Astrocyte of the cerebellum (primary cell): Measurements from ENCODE around the gene RSPO4.
"Not testable (repeated sequence)": the region's sequence is repeated elsewhere in the genome, so short reads cannot be mapped to it uniquely, and the experiment has no call there.

Source experiments
- DNase-seq: peaks from one replicate; pipeline ENCODE4 v3.0.0-alpha.2; 2011; ENCODE audit warnings: low read depth
- H3K4me3 ChIP-seq: 2 replicates; pipeline ENCODE4 v1.5.1; 2011; ENCODE audit warnings: mild to moderate bottlenecking, low read depth, low read length, moderate library complexity
- in situ Hi-C: cut with HindIII; loops from 2 replicates; pipeline ENCODE4 v1.10.0; 2017; ENCODE audit warnings: low sequenced_read_pairs
- TF ChIP-seq, protein P1 (sequence below): IDR thresholded peaks from 2 replicates; pipeline ENCODE4 v1.5.1; 2012; ENCODE audit warnings: low read length, low read depth, moderate library complexity, mild to moderate bottlenecking; ENCODE audit errors: missing control alignments

The RSPO4 gene

DNA sequence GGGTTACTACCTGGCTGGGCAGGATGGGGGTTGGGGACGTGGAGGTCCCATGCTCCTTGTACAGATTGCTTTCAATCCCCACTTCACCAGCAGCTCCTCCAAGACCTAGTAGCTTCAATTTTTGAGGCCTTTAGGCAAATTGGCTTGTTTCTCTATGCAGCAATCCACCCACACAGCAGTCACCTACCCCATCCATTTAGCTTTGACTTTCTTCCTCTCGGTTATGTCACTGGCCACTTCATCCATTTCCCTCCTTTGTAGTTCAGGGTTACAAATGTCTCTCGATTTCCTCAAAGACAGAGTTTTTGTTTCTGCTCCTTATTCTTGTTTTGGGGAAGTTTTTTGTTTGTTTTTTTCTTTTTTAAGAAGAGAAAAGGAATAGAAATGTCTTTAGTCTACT, 33.4 kb upstream of the RSPO4 start:
- no peak overlapping the region for H3K4me3 ChIP-seq
- DNase-seq, result no peak
- TF ChIP-seq, protein P1, sequence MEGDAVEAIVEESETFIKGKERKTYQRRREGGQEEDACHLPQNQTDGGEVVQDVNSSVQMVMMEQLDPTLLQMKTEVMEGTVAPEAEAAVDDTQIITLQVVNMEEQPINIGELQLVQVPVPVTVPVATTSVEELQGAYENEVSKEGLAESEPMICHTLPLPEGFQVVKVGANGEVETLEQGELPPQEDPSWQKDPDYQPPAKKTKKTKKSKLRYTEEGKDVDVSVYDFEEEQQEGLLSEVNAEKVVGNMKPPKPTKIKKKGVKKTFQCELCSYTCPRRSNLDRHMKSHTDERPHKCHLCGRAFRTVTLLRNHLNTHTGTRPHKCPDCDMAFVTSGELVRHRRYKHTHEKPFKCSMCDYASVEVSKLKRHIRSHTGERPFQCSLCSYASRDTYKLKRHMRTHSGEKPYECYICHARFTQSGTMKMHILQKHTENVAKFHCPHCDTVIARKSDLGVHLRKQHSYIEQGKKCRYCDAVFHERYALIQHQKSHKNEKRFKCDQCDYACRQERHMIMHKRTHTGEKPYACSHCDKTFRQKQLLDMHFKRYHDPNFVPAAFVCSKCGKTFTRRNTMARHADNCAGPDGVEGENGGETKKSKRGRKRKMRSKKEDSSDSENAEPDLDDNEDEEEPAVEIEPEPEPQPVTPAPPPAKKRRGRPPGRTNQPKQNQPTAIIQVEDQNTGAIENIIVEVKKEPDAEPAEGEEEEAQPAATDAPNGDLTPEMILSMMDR, result no peak
- in situ Hi-C loops, result no loop called here

DNA sequence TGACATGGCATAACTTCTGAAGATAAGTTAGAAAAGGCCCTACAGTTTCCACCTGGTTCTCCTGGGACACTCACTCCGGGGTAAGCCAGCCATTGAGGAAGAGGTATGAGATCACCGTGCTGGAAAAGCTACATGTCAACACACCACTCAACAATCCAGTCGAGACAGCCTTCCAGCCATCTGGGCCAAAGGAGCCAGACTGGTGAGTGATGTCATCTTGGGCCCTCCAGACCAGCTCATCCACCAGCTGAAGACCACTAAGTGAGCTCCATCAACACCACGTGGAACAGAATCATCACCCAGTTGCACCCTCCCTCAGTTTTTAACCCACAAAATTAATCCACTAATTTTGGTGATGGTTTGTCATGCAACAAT, 32.3 kb upstream of the RSPO4 start:
- in situ Hi-C loops, result no loop called here
- H3K4me3 ChIP-seq, result no peak overlapping the region
- DNase-seq, result no peak
- TF ChIP-seq, protein P1, result no peak

DNA sequence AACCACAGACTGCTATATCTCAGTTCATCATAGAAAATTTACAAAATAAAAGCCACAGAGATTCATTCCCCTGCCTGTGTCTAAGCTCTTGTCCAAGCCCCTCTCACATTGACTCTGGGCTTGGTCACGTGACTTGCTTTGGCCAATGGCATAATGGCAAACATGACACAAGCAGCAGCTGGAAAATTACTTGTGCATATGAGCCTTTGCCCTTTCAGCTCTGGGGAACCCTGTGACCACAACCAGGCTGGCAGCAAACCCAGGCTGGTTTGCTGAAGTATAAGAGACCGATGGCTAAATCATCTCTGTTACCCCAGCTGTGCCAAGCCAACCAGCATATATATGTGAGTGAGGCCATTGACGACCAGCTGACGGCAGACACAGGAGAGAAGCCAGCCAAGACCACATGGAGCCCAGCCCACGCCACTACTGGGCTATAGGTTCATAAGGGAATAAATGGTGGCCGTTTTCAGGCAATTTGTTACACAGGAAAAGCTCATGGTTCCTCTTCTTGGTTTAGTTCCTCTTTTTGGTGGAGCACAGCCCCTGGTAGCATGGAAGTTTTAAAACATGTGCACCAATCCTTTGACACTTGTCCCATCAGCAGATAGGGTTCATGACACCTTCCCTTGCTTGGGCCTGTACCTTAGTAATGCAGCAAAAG, 31.8 kb upstream of the RSPO4 start:
- TF ChIP-seq, protein P1, result no peak
- DNase-seq, result no peak
- H3K4me3 ChIP-seq, result no peak overlapping the region
- in situ Hi-C loops, result no loop called here

DNA sequence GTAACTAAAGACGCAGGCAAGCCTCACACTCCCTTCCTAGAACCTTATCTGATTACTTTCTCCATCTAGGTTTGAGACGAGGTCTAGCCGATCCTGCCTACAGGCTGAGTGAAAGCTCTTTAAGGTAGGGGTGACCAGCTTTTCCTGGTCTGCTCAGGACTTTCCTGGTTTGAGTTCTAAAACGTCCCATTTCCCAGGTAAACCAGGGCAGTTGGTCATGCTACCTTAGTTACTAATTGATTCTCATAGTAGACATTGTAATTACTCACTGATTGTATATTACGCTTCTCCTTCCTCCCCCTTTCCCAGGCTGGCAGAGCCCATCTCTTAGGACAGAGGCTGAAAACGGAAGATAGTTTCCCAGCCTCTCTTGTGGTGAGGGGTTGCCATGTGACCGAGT, 27.9 kb upstream of the RSPO4 start:
- DNase-seq, result no peak
- no peak overlapping the region for H3K4me3 ChIP-seq
- TF ChIP-seq, protein P1, result no peak
- in situ Hi-C loops, result loop anchor here (5.0 kb wide), 1 partner anchor 43 kb away; no protein-coding TSS in a partner anchor

DNA sequence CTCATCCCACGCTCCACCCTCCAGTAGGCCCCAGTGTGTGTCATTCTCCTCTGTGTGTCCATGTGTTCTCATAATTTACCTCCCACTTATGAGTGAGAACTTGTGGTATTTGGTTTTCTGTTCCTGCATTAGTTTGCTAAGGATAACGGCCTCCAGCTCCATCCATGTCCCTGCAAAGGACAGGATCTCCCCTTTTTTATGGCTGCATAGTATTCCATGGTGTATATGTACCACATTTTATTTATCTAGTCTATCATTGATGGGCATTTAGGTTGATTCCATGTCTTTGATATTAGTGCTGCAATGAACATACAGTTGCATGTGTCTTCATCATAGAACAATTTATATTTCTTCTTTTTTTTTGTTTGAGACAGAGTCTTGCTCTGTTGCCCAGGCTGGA, 24.1 kb upstream of the RSPO4 start:
- not testable (repeated sequence) for DNase-seq, H3K4me3 ChIP-seq
- in situ Hi-C loops, result loop anchor here (5.0 kb wide), 1 partner anchor 39 kb away; no protein-coding TSS in a partner anchor

DNA sequence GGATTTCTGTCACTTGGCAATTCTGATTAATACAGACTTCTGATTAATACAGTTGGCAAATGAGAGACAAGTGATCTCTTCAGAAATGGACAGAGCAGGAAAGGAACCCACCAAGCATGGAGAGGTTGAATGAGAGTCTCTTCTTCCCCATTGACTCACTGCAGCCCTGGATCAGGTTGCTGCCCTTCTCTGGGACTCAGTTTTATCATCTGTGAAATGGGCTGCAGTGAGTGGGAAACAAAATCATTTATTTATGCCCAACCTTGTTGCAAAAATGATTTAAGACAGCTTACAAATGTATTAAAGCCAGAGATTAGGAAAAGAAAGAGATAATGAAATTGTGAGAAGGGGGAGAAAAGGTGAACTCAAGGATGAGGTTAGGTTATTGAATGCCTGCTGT, 20.8 kb upstream of the RSPO4 start:
- DNase-seq, result no peak
- no peak overlapping the region for H3K4me3 ChIP-seq
- in situ Hi-C loops, result no loop called here
- TF ChIP-seq, protein P1, result no peak

DNA sequence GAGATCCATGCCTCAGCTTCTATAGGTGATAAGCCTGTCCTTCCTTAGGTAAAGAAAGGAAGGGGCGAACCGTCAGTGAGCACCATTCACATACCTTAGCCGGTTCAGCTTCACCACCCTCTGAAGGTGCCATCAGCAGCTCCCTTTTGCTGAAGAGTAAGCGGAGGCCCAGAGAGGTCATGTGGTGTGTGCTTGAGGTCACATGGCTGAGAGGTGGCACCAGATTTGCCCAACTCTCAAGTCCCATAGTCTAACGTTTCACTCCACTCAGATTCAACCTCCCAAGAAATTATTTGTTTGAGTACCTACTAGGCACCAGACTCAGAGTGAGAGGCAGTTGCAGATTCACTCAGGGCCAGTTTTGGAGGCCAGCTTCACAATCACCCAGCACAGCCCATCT, 18.5 kb upstream of the RSPO4 start:
- H3K4me3 ChIP-seq, result no peak overlapping the region
- TF ChIP-seq, protein P1, result no peak
- DNase-seq, result no peak
- in situ Hi-C loops, result no loop called here
